Measurements from ENCODE around the gene C5AR1. TPM values are rescaled to one million over a fixed set of nuclear protein-coding genes. Genes with fewer than 3 reads are reported as not detected.
A peak's percentile ranks its signal among the peaks of the same experiment; 100 is the strongest.
"Not testable (repeated sequence)": the region's sequence is repeated elsewhere in the genome, so short reads cannot be mapped to it uniquely, and the experiment has no call there.

C5AR1 gene
- total RNA-seq, 1 donor from 2014 or later, result 3.9 TPM

DNA sequence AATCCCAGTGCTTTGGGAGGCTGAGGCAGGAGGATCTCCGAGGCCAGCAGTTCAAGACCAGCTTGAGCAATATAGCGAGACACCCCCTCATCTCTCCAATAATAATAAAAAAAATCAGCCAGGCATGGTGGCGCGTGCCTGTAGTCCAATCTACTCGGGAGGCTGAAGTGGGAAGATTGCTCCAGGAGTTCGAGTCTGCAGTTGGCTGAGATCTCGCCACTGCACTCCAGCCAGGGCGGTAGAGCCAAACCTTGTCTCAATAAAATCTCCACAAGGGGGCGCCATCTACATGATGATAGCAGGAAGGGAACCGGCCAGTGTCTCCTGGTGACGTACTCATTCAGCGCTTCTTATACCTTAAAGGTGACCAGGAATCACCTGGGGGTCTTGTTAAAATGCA lies 13.6 kb upstream of the C5AR1 start:
- Histone ChIP-seq H3K27ac (replicated peaks) (no peak overlapping the region), H3K27me3 (ENCODE audit: low read depth) (no peaks in the 10 kb centered on the region), H3K9me3 (replicated peaks) (no peaks in the 10 kb centered on the region), H3K36me3 (no peaks in the 10 kb centered on the region), H3K4me3 (no peak overlapping the region), H3K4me1 (no peaks in the 10 kb centered on the region)
- TF ChIP-seq, protein P1, sequence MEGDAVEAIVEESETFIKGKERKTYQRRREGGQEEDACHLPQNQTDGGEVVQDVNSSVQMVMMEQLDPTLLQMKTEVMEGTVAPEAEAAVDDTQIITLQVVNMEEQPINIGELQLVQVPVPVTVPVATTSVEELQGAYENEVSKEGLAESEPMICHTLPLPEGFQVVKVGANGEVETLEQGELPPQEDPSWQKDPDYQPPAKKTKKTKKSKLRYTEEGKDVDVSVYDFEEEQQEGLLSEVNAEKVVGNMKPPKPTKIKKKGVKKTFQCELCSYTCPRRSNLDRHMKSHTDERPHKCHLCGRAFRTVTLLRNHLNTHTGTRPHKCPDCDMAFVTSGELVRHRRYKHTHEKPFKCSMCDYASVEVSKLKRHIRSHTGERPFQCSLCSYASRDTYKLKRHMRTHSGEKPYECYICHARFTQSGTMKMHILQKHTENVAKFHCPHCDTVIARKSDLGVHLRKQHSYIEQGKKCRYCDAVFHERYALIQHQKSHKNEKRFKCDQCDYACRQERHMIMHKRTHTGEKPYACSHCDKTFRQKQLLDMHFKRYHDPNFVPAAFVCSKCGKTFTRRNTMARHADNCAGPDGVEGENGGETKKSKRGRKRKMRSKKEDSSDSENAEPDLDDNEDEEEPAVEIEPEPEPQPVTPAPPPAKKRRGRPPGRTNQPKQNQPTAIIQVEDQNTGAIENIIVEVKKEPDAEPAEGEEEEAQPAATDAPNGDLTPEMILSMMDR (IDR thresholded peaks at IDR 0.05; ENCODE audit: borderline replicate concordance), result peak; percentile 79
- DNase-seq, result no peak
- intact Hi-C loops (cut with micrococcal nuclease), result loop anchor here (10.0 kb wide), 2 partner anchors 99 to 129 kb away; no protein-coding TSS in a partner anchor

DNA sequence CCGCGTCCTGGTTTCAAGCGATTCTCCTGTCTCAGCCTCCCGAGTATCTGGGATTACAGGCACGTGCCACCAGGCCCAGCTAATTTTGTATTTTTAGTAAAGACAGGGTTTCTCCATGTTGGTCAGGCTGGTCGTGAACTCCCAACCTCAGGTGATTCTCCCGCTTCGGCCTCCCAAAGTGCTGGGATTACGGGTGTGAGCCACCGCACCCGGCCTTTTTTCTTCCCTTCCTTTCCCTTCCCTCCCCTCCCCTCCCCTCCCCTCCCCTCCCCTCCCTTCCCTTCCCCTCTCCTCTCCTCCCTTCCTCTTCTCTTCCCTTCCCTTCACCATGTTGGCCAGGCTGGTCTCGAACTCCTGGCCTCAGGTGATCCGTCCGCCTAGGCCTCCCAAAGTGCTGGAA lies 8.8 kb upstream of the C5AR1 start:
- H3K27ac ChIP-seq (replicated peaks); DNase-seq; H3K27me3 ChIP-seq (ENCODE audit: low read depth); H3K4me3 ChIP-seq; H3K4me1 ChIP-seq; H3K9me3 ChIP-seq (replicated peaks); intact Hi-C loops (cut with micrococcal nuclease); H3K36me3 ChIP-seq: not testable (repeated sequence)

DNA sequence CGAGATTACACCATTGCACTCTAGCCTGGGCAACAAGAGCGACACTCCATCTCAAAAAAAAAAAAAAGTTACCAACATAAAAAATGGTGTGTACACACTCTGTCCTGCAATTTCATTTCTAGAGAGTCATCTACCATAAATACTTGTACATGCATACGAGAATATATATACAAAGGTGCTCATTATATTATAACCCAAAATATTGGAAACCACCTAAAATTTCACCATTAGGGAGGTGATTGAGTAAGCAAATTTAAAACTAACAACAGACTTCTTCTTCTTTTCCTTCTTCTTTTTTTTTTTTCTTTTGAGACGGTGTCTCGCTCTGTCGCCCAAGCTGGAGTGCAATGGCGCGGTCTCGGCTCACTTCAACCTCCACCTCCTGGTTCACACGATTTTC lies 7.4 kb upstream of the C5AR1 start:
- intact Hi-C loops (cut with micrococcal nuclease), result no loop called here
- no peak for DNase-seq
- TF ChIP-seq, protein P1 (IDR thresholded peaks at IDR 0.05; ENCODE audit: borderline replicate concordance), result no peak
- Histone ChIP-seq H3K27me3 (ENCODE audit: low read depth) (no peaks in the 10 kb centered on the region), H3K4me3 (no peak overlapping the region), H3K27ac (replicated peaks) (no peak overlapping the region), H3K9me3 (replicated peaks) (no peaks in the 10 kb centered on the region), H3K36me3 (no peaks in the 10 kb centered on the region), H3K4me1 (peaks cover 8% of the 10 kb centered on the region)

DNA sequence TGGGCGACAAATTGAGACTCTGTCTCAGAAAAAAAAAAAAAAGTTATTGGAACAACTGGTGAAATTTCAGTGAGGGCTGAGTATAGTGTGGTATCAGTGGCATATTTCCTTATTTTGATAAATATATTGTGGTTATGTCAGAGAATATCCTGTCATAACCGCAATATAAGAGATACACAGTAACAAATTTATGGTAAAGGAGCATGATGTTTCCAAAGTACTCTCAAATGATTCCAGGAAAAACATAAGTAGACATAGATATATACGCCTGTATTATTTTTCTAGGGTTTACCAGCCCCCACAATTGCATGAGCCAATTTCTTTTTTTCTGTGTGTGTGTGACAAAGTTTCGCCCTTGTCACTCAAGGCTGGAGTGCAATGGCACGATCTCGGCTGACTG lies 5.7 kb upstream of the C5AR1 start:
- Histone ChIP-seq H3K4me3 (no peak overlapping the region), H3K27me3 (ENCODE audit: low read depth) (peaks cover 8% of the 10 kb centered on the region), H3K4me1 (peaks cover 8% of the 10 kb centered on the region), H3K36me3 (no peaks in the 10 kb centered on the region), H3K9me3 (replicated peaks) (no peaks in the 10 kb centered on the region), H3K27ac (replicated peaks) (no peak overlapping the region)
- intact Hi-C loops (cut with micrococcal nuclease), result no loop called here
- TF ChIP-seq, protein P1 (IDR thresholded peaks at IDR 0.05; ENCODE audit: borderline replicate concordance), result no peak
- no peak for DNase-seq

DNA sequence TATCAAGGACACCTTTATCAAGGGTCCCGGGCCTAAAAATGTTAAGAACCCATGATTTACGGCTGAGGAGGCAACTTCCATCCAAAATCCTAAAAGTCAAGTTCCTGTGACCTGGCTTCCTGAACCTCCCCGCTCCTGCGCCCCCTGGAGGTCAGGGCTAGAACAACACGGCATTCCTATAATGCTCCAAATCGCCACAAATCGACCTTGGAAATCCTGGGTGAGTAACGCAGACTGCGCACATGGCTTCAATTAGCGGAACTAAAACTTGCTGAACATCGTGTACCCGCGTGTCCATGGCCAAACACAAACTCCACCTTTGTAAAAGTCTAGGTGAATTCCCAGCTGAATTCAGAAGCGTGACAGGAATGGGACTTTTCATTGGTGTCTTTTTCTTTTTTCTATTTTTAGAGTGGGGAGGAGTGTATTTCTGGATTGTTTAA lies 4.3 kb upstream of the C5AR1 start:
- no peak overlapping the region for H3K4me3 ChIP-seq
- intact Hi-C loops (cut with micrococcal nuclease), result no loop called here
- TF ChIP-seq, protein P1 (IDR thresholded peaks at IDR 0.05; ENCODE audit: borderline replicate concordance), result peak; percentile 94
- H3K36me3 ChIP-seq, result no peaks in the 10 kb centered on the region
- peaks cover 8% of the 10 kb centered on the region for H3K4me1 ChIP-seq
- peak; percentile 66 for DNase-seq
- H3K27ac ChIP-seq (replicated peaks), result no peak overlapping the region
- H3K27me3 ChIP-seq (ENCODE audit: low read depth), result peaks cover 21% of the 10 kb centered on the region
- H3K9me3 ChIP-seq (replicated peaks), result no peaks in the 10 kb centered on the region

DNA sequence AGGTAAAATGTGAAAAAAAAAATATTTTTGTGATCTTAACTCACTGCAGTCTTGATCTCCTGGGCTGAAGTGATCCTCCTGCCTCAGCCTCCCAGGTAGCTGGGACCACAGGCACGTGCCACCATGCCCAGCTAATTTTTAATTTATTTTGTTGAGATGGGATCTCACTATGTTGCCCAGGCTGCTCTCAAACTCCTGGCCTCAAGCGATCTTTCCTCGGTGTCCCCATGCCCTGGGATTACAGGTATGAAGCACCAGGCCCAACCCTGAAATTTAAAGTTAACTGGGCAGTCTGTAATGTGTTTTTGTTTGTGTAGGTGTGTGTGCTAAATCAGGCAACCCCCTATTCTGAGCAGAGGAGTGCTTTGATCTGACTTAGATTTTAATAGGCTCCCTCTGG lies 3.4 kb upstream of the C5AR1 start:
- intact Hi-C loops (cut with micrococcal nuclease), result no loop called here
- H3K27ac ChIP-seq (replicated peaks), result no peak overlapping the region
- TF ChIP-seq, protein P1 (IDR thresholded peaks at IDR 0.05; ENCODE audit: borderline replicate concordance), result no peak
- DNase-seq, result no peak
- no peaks in the 10 kb centered on the region for H3K9me3 ChIP-seq (replicated peaks)
- peaks cover 30% of the 10 kb centered on the region for H3K27me3 ChIP-seq (ENCODE audit: low read depth)
- H3K4me1 ChIP-seq, result peaks cover 8% of the 10 kb centered on the region
- H3K36me3 ChIP-seq, result no peaks in the 10 kb centered on the region
- no peak overlapping the region for H3K4me3 ChIP-seq

Measured in left ventricle myocardium inferior (tissue), 1 donor.